HCT116 (cell line): ENCODE results near the gene PTPN12. TPM values are rescaled to one million over a fixed set of nuclear protein-coding genes. Genes with fewer than 3 reads are reported as not detected.

ENCODE experiments used
- ATAC-seq: fragments of 200-7000 bp; cut with Tn5 transposase; 2 replicates; pipeline ENCODE4 v1.9.1; 2020; ENCODE audit warnings: mild to moderate bottlenecking, moderate library complexity
- BruUV-seq: library from RNA; stranded (reverse); fragments of 400-500 nt; replicated peaks from 2 replicates; lab custom pipeline; 2021; lab: Mats Ljungman, UMichigan
- CTCF ChIA-PET: fragments of 300-600 bp; sonication (Branson Sonifier 250); formaldehyde crosslinking; loops from one replicate; lab custom pipeline; 2021; ENCODE audit warnings: antibody characterized with exemption; lab: Charles Lee
- POLR2A ChIA-PET: fragments of 300-600, 350-600 bp; sonication (Branson Sonifier 250); formaldehyde crosslinking; loops from one replicate; lab custom pipeline; 2021; ENCODE audit warnings: antibody characterized with exemption; lab: Charles Lee
- RAD21 ChIA-PET, 2 experiments: fragments of 300-600 bp; sonication (Branson Sonifier 250); formaldehyde crosslinking; loops; one replicate each; lab custom pipeline; 2023; ENCODE audit warnings: low total read pairs in 2 of 2; ENCODE audit not compliant: uncharacterized antibody in 2 of 2, unreplicated experiment in 2 of 2, low non-redundant PET in 1 of 2; lab: Charles Lee
- DNase-seq: peaks from one replicate; pipeline ENCODE4 v3.0.0-alpha.2; 2010; ENCODE audit warnings: low read depth, low spot score
- H2AFZ ChIP-seq: fragments of 200-600 bp; shearing (Covaris generic), sonication (generic); 2 replicates; pipeline ENCODE4 v1.6.1; 2017; ENCODE audit warnings: low read depth, mixed run types, mixed read lengths, antibody characterized with exemption, low read length; ENCODE audit not compliant: poor library complexity, severe bottlenecking
- H3K27ac ChIP-seq: 2 replicates; pipeline ENCODE4 v1.5.1; 2012; ENCODE audit warnings: low read depth, low read length
- H3K27me3 ChIP-seq: fragments of 200-600 bp; sonication (generic); 2 replicates; pipeline ENCODE4 v1.6.1; 2016; ENCODE audit warnings: mixed run types, low read length, mixed read lengths; ENCODE audit not compliant: insufficient read depth
- H3K36me3 ChIP-seq, 2 experiments: fragments of 200-500 bp in 1 of 2; fragments of 200-600 bp in 1 of 2; sonication (Bioruptor generic) in 1 of 2; sonication (generic) in 1 of 2; 2 replicates each; pipeline versions ENCODE4 v1.5.1 to v1.6.1; 2014 to 2016; ENCODE audit warnings: low read length in 2 of 2, inconsistent platforms in 1 of 2, mixed read lengths in 1 of 2, mixed run types in 1 of 2; ENCODE audit not compliant: insufficient read depth in 2 of 2, control insufficient read depth in 1 of 2
- H3K4me1 ChIP-seq, 2 experiments: fragments of 200-600 bp in 1 of 2; sonication (generic) in 1 of 2; 2 replicates each; pipeline versions ENCODE4 v1.5.1 to v1.6.1; 2012 to 2017; ENCODE audit warnings: low read length in 2 of 2, inconsistent platforms in 1 of 2, mild to moderate bottlenecking in 1 of 2, mixed read lengths in 1 of 2, mixed run types in 1 of 2, moderate library complexity in 1 of 2; ENCODE audit not compliant: insufficient read depth in 2 of 2, control insufficient read depth in 1 of 2
- H3K4me2 ChIP-seq: fragments of 200-600 bp; sonication (generic); 2 replicates; pipeline ENCODE4 v1.6.1; 2017; ENCODE audit warnings: mixed run types, low read length, mixed read lengths
- H3K4me3 ChIP-seq, 2 experiments: fragments of 200-600 bp in 1 of 2; sonication (generic) in 1 of 2; replicated peaks in 1 of 2; 2 replicates each; pipeline ENCODE4 v1.5.1; 2011 to 2016; ENCODE audit warnings: low read length in 2 of 2, control low read depth in 1 of 2, low read depth in 1 of 2, mild to moderate bottlenecking in 1 of 2, mixed read lengths in 1 of 2, mixed run types in 1 of 2
- H3K79me2 ChIP-seq: fragments of 200-600 bp; sonication (generic); 2 replicates; pipeline ENCODE4 v1.6.1; 2017; ENCODE audit warnings: mild to moderate bottlenecking, mixed run types, low read length, moderate library complexity, mixed read lengths; ENCODE audit not compliant: insufficient read depth
- H3K9ac ChIP-seq: fragments of 200-600 bp; sonication (generic); 2 replicates; pipeline ENCODE4 v1.6.1; 2016; ENCODE audit warnings: low read length, mixed read lengths
- H3K9me2 ChIP-seq: fragments of 200-600 bp; sonication (generic), shearing (Covaris generic); 2 replicates; pipeline ENCODE4 v1.6.1; 2017; ENCODE audit warnings: mixed run types, mild to moderate bottlenecking, moderate library complexity; ENCODE audit not compliant: insufficient read depth
- H3K9me3 ChIP-seq, 2 experiments: fragments of 200-500 bp in 1 of 2; fragments of 200-600 bp in 1 of 2; sonication (Bioruptor generic) in 1 of 2; sonication (generic) in 1 of 2; 2 replicates each; pipeline ENCODE4 v1.6.1; 2014 to 2017; ENCODE audit warnings: low read length in 2 of 2, mixed read lengths in 2 of 2, inconsistent platforms in 1 of 2, low read depth in 1 of 2, mild to moderate bottlenecking in 1 of 2, mixed run types in 1 of 2, moderate library complexity in 1 of 2; ENCODE audit not compliant: control insufficient read depth in 1 of 2, insufficient read depth in 1 of 2
- H4K20me1 ChIP-seq: fragments of 200-600 bp; sonication (generic), shearing (Covaris generic); 2 replicates; pipeline ENCODE4 v1.6.1; 2017; ENCODE audit warnings: mixed run types, mild to moderate bottlenecking, moderate library complexity; ENCODE audit not compliant: insufficient read depth
- CBX3 ChIP-seq: IDR thresholded peaks from 2 replicates; pipeline ENCODE4 v1.6.1; 2012; ENCODE audit warnings: low read depth
- CEBPB ChIP-seq: IDR thresholded peaks from 2 replicates; pipeline ENCODE4 v1.6.1; 2012; ENCODE audit warnings: low read depth
- EGR1 ChIP-seq: IDR thresholded peaks from 2 replicates; pipeline ENCODE4 v1.6.1; 2012; ENCODE audit warnings: low read depth
- ELF1 ChIP-seq: IDR thresholded peaks from 2 replicates; pipeline ENCODE4 v1.6.1; 2012; ENCODE audit warnings: low read depth, borderline replicate concordance
- EZH2 ChIP-seq: fragments of 200-600 bp; sonication (generic); IDR thresholded peaks from 2 replicates; pipeline ENCODE4 v1.6.1; 2017; ENCODE audit warnings: antibody characterized with exemption, mixed run types
- EZH2phosphoT487 ChIP-seq: fragments of 200-600 bp; IDR thresholded peaks from 2 replicates; pipeline ENCODE4 v1.6.1; 2018; ENCODE audit warnings: antibody characterized with exemption, borderline replicate concordance
- FOSL1 ChIP-seq: IDR thresholded peaks from 2 replicates; pipeline ENCODE4 v1.6.1; 2012; ENCODE audit warnings: low read depth
- JUND ChIP-seq: IDR thresholded peaks from 2 replicates; pipeline ENCODE4 v1.6.1; 2012
- POLR2A ChIP-seq: IDR thresholded peaks from 2 replicates; pipeline ENCODE4 v1.7.0; 2011; ENCODE audit warnings: borderline replicate concordance; ENCODE audit not compliant: insufficient read depth, insufficient read length; ENCODE audit errors: extremely low read depth
- POLR2AphosphoS5 ChIP-seq: IDR thresholded peaks from 2 replicates; pipeline ENCODE4 v1.6.1; 2011; ENCODE audit warnings: mild to moderate bottlenecking, low read depth, low read length, moderate library complexity
- RAD21 ChIP-seq: IDR thresholded peaks from 2 replicates; pipeline ENCODE4 v1.6.1; 2012; ENCODE audit warnings: low read depth, mild to moderate bottlenecking
- SIN3A ChIP-seq: IDR thresholded peaks from 2 replicates; pipeline ENCODE4 v1.6.1; 2012; ENCODE audit warnings: low read depth
- SP1 ChIP-seq: IDR thresholded peaks from 2 replicates; pipeline ENCODE4 v1.6.1; 2012; ENCODE audit warnings: low read depth
- TCF7L2 ChIP-seq: IDR thresholded peaks from 2 replicates; pipeline ENCODE4 v1.7.0; 2011; ENCODE audit warnings: borderline replicate concordance, inconsistent platforms; ENCODE audit not compliant: insufficient read depth, insufficient read length; ENCODE audit errors: extremely low read depth
- ZFX ChIP-seq: fragments of 450-650 bp; IDR thresholded peaks from 2 replicates; pipeline ENCODE4 v1.6.1; 2017
- ZNF274 ChIP-seq: fragments of 200-500 bp; sonication (Bioruptor generic); IDR thresholded peaks from 2 replicates; pipeline ENCODE4 v1.6.1; 2014; ENCODE audit warnings: mild to moderate bottlenecking, low read depth, low read length, inconsistent platforms
- intact Hi-C: fragments of 100-400 bp; cut with micrococcal nuclease; formaldehyde crosslinking; loops from 2 replicates; pipeline ENCODE4 v1.10.0; 2022
- total RNA-seq: library from RNA; stranded (reverse); gene quantifications from one replicate; pipeline ENCODE4 v1.2.1, GENCODE V29; 2021; ENCODE audit not compliant: unreplicated experiment
- TF ChIP-seq, protein P1 (sequence below): IDR thresholded peaks from 2 replicates; pipeline ENCODE4 v1.6.1; 2012; ENCODE audit warnings: low read depth

Gene PTPN12
- total RNA-seq, 1 experiment from 2014 or later: 80.5 TPM

DNA sequence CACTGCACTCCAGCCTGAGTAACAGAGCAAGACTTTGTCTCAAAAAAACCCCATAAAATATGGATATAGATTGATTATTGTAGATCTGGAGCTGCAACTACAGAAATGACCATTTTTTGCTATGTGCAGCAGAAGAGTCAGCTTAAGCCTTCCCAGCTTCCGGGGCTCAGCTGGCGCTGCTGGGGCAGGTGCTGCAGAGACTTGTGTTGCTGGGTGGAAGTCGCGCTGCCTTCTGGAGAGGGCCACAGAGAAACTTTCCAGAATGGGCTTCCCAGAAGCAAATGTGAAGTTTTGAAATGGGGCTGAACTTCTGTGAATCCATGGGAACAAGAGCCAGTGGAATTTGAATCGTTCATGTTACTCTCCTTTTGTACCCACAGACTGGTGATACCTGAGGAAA, 121.8 kb downstream of the PTPN12 start:
- intact Hi-C loops: loop anchor here (5.0 to 10.0 kb wide), 2 partner anchors 383 to 1266 kb away; no protein-coding TSS in a partner anchor
- Histone ChIP-seq H3K36me3 (peaks cover 0 to 9% of the 10 kb centered on the region in 2 experiments; a peak in 1 of 4 replicates), H3K9me3 (no peaks in the 10 kb centered on the region), H3K9ac (no peak overlapping the region), H3K4me2 (no peak overlapping the region), H4K20me1 (no peaks in the 10 kb centered on the region), H3K27me3 (no peaks in the 10 kb centered on the region), H3K4me1 (no peaks in the 10 kb centered on the region), H2AFZ (no peak overlapping the region), H3K27ac (no peak overlapping the region), H3K9me2 (no peaks in the 10 kb centered on the region), H3K4me3 (no peak overlapping the region), H3K79me2 (no peaks in the 10 kb centered on the region)
- POLR2A ChIA-PET: interaction anchor here (0.7 kb wide), 1 partner anchor 62 kb away, joined by 3 read pairs; no protein-coding TSS in a partner anchor
- ATAC-seq (no peak), DNase-seq (no peak)
- no peak for TF ChIP-seq SIN3A
- no peak for TF ChIP-seq POLR2AphosphoS5
- no TSS peak for BruUV-seq
- RAD21 ChIA-PET: no interaction called here
- CTCF ChIA-PET: interaction anchor here (1.0 to 1.9 kb wide), 5 partner anchors 7 to 244 kb away, joined by 3 to 12 read pairs (median 4); partner anchors contain the start of gene RSBN1L

DNA sequence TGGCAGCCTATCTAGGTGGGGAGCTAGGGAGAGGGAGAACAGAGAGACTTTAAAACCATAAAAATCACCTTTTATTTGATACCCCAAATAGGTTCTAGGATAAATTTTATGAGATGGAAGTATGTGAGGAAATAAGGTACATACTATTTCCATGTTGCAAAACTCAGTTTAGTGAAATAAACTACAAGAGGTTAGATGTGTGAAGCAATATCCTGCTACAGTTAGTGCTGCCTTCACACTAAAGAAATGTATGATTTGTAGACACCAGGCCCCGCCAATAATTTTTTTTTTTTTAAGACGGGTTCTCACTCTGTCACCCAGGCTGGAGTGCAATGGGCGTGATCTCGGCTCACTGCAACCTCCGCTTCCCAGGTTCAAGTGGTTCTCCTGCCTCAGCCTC, 124.7 kb downstream of the PTPN12 start:
- POLR2A ChIA-PET: no interaction called here
- Histone ChIP-seq H3K27me3 (no peaks in the 10 kb centered on the region), H3K9ac (no peak overlapping the region), H3K4me1 (no peaks in the 10 kb centered on the region), H2AFZ (no peak overlapping the region), H4K20me1 (no peaks in the 10 kb centered on the region), H3K79me2 (no peaks in the 10 kb centered on the region), H3K4me2 (no peak overlapping the region), H3K36me3 (peaks cover 0 to 2% of the 10 kb centered on the region in 2 experiments; a peak in 1 of 4 replicates), H3K9me2 (no peaks in the 10 kb centered on the region), H3K9me3 (no peaks in the 10 kb centered on the region), H3K27ac (no peak overlapping the region), H3K4me3 (no peak overlapping the region)
- BruUV-seq: no TSS peak
- ATAC-seq: no peak
- no peak for TF ChIP-seq RAD21
- no peak for TF ChIP-seq CBX3
- TF ChIP-seq SP1: no peak
- TF ChIP-seq ELF1: no peak
- TF ChIP-seq ZFX: no peak
- no peak for TF ChIP-seq JUND
- TF ChIP-seq POLR2AphosphoS5: no peak
- no peak for TF ChIP-seq POLR2A
- TF ChIP-seq, protein P1, sequence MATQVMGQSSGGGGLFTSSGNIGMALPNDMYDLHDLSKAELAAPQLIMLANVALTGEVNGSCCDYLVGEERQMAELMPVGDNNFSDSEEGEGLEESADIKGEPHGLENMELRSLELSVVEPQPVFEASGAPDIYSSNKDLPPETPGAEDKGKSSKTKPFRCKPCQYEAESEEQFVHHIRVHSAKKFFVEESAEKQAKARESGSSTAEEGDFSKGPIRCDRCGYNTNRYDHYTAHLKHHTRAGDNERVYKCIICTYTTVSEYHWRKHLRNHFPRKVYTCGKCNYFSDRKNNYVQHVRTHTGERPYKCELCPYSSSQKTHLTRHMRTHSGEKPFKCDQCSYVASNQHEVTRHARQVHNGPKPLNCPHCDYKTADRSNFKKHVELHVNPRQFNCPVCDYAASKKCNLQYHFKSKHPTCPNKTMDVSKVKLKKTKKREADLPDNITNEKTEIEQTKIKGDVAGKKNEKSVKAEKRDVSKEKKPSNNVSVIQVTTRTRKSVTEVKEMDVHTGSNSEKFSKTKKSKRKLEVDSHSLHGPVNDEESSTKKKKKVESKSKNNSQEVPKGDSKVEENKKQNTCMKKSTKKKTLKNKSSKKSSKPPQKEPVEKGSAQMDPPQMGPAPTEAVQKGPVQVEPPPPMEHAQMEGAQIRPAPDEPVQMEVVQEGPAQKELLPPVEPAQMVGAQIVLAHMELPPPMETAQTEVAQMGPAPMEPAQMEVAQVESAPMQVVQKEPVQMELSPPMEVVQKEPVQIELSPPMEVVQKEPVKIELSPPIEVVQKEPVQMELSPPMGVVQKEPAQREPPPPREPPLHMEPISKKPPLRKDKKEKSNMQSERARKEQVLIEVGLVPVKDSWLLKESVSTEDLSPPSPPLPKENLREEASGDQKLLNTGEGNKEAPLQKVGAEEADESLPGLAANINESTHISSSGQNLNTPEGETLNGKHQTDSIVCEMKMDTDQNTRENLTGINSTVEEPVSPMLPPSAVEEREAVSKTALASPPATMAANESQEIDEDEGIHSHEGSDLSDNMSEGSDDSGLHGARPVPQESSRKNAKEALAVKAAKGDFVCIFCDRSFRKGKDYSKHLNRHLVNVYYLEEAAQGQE: no peak
- TF ChIP-seq ZNF274: no peak
- TF ChIP-seq SIN3A: no peak
- no peak for TF ChIP-seq CEBPB
- no peak for TF ChIP-seq FOSL1
- TF ChIP-seq TCF7L2: no peak
- no peak for TF ChIP-seq EGR1
- TF ChIP-seq EZH2: no peak
- no peak for TF ChIP-seq EZH2phosphoT487
- CTCF ChIA-PET: interaction anchor here (1.5 kb wide), 1 partner anchor 10 kb away, joined by 5 read pairs; no protein-coding TSS in a partner anchor
- RAD21 ChIA-PET: no interaction called here
- intact Hi-C loops: no loop called here
- DNase-seq: no peak
